ENCODE data around the gene MUC16.
"Not testable (repeated sequence)": the region's sequence is repeated elsewhere in the genome, so short reads cannot be mapped to it uniquely, and the experiment has no call there.

The MUC16 gene

DNA sequence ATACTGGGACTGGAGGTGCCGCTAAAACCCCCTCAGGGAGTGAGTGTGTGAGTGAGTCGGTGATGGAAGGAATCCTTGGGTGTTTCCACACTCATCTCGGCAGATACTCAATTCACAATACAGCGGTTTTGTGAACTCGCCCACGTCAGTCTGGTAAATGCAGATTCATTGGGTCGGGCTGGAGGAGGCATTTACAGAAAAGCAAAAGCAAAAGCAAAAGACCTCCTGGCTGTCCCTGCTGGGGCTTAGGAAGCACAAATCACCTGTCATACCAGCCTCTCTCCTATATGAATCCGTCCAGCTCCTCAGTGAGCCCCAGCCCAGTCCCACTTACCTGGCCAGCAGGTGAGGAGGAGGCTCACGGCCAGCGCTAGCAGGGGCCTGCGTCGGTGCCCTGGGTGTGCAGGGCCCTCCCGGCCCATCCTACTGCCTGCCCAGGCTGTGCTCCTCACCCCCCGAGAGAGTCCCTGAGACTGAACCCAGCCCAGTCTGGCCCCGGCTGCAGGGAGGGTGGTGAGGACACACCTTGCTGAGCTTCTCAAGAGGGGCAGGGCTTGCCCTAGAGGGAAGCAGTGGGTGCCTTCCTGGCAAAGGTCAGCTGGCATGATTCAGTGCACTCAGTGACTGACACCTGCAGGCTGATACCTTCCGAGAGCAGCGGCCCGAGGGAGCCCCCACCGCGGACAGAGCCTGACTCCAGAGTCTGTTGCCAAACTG, at the start of gene MUC16:
MUC16 (minus strand) TSS at position 475 of the 717 bp plus-strand sequence.
- Histone ChIP-seq H3K36me3 (ENCODE audit: control insufficient read depth, low read depth, low read length) (no peaks in the 10 kb centered on the region), H3K4me1 (ENCODE audit: control insufficient read depth, low read depth, low read length) (no peaks in the 10 kb centered on the region), H3K27ac (ENCODE audit: low read length) (no peak within 1 kb of the TSS), H3K27me3 (ENCODE audit: control insufficient read depth, insufficient read depth, low read length) (no peaks in the 10 kb centered on the region), H3K4me3 (ENCODE audit: low read length) (no peak within 1 kb of the TSS), H3K9ac (ENCODE audit: low read length) (no peak within 1 kb of the TSS), H3K9me3 (ENCODE audit: control insufficient read depth, low read depth, low read length) (no peaks in the 10 kb centered on the region)

DNA sequence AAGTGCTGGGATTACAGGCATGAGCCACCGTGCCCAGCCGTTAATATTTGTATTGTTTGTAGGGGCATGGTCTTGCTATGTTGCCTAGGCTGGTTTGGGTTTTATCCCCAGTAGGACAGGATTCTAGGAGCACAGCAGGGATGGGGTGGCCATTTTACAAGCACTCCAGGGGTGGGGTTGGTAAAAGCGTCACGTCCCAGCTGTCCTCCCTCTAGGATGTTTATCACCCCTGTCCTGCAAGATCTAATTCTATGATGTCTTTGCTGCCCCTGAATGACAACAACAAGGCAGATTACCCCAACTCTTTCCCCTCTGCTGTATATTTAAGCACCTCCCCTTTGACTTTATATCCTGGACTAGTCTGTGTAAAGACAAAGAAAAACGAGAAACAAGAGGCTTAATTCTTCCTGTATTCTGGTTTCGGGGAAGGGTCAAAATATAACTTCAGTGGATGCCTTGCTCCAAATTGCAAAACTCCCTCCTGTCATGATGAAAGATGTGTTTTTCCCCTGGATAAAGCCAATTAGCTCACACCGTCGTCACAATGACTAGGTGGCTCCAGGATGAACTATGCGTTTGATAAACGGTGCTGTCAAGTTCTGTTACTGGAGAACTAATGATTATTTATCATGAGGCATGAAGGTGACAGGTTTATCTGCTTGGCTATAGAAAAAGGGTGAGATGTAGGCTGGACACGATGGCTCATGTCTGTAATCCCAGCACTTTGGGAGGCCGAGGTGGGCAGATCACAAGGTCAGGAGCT, 48.9 kb upstream of the MUC16 start:
- Histone ChIP-seq H3K4me3 (ENCODE audit: low read length) (no peak overlapping the region), H3K9me3 (ENCODE audit: control insufficient read depth, low read depth, low read length) (no peaks in the 10 kb centered on the region), H3K36me3 (ENCODE audit: control insufficient read depth, low read depth, low read length) (no peaks in the 10 kb centered on the region), H3K4me1 (ENCODE audit: control insufficient read depth, low read depth, low read length) (peaks cover 11% of the 10 kb centered on the region), H3K27ac (ENCODE audit: low read length) (no peak overlapping the region), H3K9ac (ENCODE audit: low read length) (no peak overlapping the region), H3K27me3 (ENCODE audit: control insufficient read depth, insufficient read depth, low read length) (no peaks in the 10 kb centered on the region)

DNA sequence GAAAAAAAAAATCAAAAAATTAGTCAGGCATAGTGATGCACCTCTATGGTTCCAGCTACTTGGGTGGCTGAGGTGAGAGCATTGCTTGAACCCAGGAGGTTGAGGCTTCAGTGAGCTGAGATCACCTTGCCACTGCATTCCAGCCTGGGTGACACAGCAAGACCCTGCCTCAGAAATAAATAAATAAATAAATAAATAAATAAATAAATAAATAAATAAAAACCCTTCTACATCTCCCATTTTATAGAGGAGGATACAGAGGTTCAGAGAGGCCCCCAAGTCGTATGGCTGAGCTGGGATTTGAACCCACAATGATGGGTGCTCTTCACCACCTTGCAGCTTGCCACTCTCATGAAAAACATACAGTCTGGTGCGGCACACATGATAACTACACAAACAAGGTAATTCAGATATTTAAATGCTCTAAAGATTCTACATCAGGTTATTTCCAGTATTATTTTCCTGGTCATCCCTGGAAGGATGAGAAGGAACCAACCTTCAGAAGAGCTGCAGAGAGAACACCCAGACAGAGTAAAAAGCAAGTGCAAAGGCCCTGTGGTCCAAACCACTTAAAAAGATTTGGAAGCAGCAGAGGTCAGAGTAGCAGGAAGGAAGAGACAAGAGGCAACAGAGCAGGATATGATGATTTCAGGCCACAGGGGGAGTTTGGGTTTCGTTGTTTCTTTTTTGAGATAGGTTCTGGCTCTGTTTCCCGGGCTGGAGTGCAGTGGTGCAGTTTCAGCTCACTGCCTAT, 47.5 kb upstream of the MUC16 start:
- Histone ChIP-seq H3K27ac (ENCODE audit: low read length) (no peak overlapping the region), H3K4me1 (ENCODE audit: control insufficient read depth, low read depth, low read length) (peaks cover 11% of the 10 kb centered on the region), H3K27me3 (ENCODE audit: control insufficient read depth, insufficient read depth, low read length) (no peaks in the 10 kb centered on the region), H3K9me3 (ENCODE audit: control insufficient read depth, low read depth, low read length) (no peaks in the 10 kb centered on the region), H3K4me3 (ENCODE audit: low read length) (no peak overlapping the region), H3K36me3 (ENCODE audit: control insufficient read depth, low read depth, low read length) (no peaks in the 10 kb centered on the region), H3K9ac (ENCODE audit: low read length) (no peak overlapping the region)

GRCh38 chr19:9056131-9056530, 45.9 kb upstream of the MUC16 start:
- not testable (repeated sequence) for H3K27ac ChIP-seq (ENCODE audit: low read length); H3K4me3 ChIP-seq (ENCODE audit: low read length); H3K36me3 ChIP-seq (ENCODE audit: control insufficient read depth, low read depth, low read length); H3K27me3 ChIP-seq (ENCODE audit: control insufficient read depth, insufficient read depth, low read length); H3K9ac ChIP-seq (ENCODE audit: low read length); H3K9me3 ChIP-seq (ENCODE audit: control insufficient read depth, low read depth, low read length)
- peaks cover 11% of the 10 kb centered on the region for H3K4me1 ChIP-seq (ENCODE audit: control insufficient read depth, low read depth, low read length)

DNA sequence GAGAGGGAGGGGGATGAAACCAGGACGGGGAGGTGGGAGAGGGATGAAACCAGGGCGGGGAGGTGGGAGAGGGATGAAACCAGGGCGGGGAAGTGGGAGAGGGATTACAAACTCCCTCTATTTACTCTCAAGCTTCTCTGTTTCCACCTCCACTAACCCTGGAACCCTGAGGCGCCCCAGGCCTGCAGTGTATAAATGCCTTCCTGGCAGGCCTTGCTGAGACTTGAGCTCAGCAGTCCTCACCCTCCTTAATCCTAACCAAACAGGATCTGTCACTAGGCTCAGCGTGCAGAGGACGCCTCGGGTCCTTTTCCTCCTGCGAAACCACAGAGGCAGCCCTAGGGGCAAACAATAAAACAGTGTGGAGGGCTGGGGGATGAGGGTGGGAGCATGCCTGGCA, 44.6 kb upstream of the MUC16 start:
- no peaks in the 10 kb centered on the region for H3K36me3 ChIP-seq (ENCODE audit: control insufficient read depth, low read depth, low read length)
- no peaks in the 10 kb centered on the region for H3K9me3 ChIP-seq (ENCODE audit: control insufficient read depth, low read depth, low read length)
- H3K27ac ChIP-seq (ENCODE audit: low read length), result no peak overlapping the region
- H3K4me1 ChIP-seq (ENCODE audit: control insufficient read depth, low read depth, low read length), result peaks cover 11% of the 10 kb centered on the region
- H3K27me3 ChIP-seq (ENCODE audit: control insufficient read depth, insufficient read depth, low read length), result no peaks in the 10 kb centered on the region
- peak overlapping the region; percentile 19 for H3K4me3 ChIP-seq (ENCODE audit: low read length)
- H3K9ac ChIP-seq (ENCODE audit: low read length), result peak overlapping the region; percentile 2

GRCh38 chr19:9054207-9054606, 44.0 kb upstream of the MUC16 start:
- Histone ChIP-seq H3K9me3 (ENCODE audit: control insufficient read depth, low read depth, low read length) (no peaks in the 10 kb centered on the region), H3K4me3 (ENCODE audit: low read length) (no peak overlapping the region), H3K27me3 (ENCODE audit: control insufficient read depth, insufficient read depth, low read length) (no peaks in the 10 kb centered on the region), H3K27ac (ENCODE audit: low read length) (no peak overlapping the region), H3K9ac (ENCODE audit: low read length) (no peak overlapping the region), H3K36me3 (ENCODE audit: control insufficient read depth, low read depth, low read length) (no peaks in the 10 kb centered on the region), H3K4me1 (ENCODE audit: control insufficient read depth, low read depth, low read length) (peaks cover 11% of the 10 kb centered on the region)

DNA sequence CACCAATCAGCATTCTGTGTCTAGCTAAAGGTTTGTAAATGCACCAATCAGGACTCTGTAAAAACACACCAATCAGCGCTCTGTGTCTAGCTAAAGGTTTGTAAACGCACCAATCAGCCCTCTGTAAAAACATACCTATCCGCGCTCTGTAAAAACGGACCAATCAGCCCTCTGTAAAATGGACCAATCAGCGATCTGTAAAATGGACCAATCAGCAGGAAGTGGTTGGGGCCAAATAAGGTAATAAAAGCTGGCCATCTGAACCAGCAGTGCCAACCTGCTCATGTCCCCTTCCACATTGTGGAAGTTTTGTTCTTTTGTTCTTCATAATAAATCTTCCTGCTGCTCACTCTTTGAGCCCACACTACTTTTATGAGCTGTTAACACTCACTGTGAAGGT, 43.5 kb upstream of the MUC16 start:
- not testable (repeated sequence) for H3K4me3 ChIP-seq (ENCODE audit: low read length); H3K36me3 ChIP-seq (ENCODE audit: control insufficient read depth, low read depth, low read length); H3K27me3 ChIP-seq (ENCODE audit: control insufficient read depth, insufficient read depth, low read length); H3K9ac ChIP-seq (ENCODE audit: low read length); H3K9me3 ChIP-seq (ENCODE audit: control insufficient read depth, low read depth, low read length); H3K27ac ChIP-seq (ENCODE audit: low read length)
- peaks cover 11% of the 10 kb centered on the region for H3K4me1 ChIP-seq (ENCODE audit: control insufficient read depth, low read depth, low read length)

DNA sequence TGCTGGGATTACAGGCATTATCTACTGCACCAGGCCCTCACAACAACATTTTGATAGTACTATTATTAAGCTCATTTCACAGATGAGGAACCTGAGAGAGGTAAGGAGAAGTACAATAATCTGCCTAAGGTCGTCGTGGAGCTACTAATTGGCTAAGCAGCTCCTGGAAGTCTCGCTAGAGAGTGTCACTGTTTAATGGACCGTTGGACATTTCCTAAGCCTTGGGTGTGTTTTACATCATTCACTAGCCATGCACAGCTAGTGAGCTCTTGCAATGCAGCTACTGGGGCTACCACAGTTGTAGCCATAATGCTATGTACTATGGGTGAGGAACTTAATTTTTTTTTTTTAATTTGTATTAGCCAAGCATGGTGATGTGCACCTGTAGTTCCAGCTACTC, 42.7 kb upstream of the MUC16 start:
- Histone ChIP-seq H3K36me3 (ENCODE audit: control insufficient read depth, low read depth, low read length) (no peaks in the 10 kb centered on the region), H3K27ac (ENCODE audit: low read length) (no peak overlapping the region), H3K9me3 (ENCODE audit: control insufficient read depth, low read depth, low read length) (no peaks in the 10 kb centered on the region), H3K4me1 (ENCODE audit: control insufficient read depth, low read depth, low read length) (peaks cover 11% of the 10 kb centered on the region), H3K9ac (ENCODE audit: low read length) (no peak overlapping the region), H3K27me3 (ENCODE audit: control insufficient read depth, insufficient read depth, low read length) (no peaks in the 10 kb centered on the region), H3K4me3 (ENCODE audit: low read length) (no peak overlapping the region)

DNA sequence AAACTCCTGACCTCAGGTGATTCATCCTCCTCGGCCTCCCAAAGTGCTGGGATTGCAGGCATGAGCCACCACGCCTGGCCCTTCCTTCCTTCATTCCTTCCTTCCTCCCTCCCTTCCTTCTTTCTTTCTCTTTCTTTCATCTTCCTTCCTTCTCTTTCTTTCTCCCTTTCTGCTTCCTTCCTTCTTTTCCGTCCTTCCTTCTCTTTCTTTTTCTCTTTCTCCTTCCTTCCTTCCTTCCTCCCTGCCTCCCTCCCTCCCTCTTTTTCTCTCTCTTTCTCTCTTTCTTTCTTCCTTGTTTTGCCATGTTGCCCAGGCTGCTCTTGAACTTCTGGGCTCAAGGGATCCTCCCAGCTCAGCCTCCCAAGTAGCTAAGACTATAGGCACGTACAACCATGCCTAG, 36.5 kb upstream of the MUC16 start:
- H3K27me3 ChIP-seq (ENCODE audit: control insufficient read depth, insufficient read depth, low read length), result no peaks in the 10 kb centered on the region

GRCh38 chr19:9044449-9044848, 34.2 kb upstream of the MUC16 start:
- Histone ChIP-seq H3K36me3 (ENCODE audit: control insufficient read depth, low read depth, low read length) (no peaks in the 10 kb centered on the region), H3K4me3 (ENCODE audit: low read length) (no peak overlapping the region), H3K9ac (ENCODE audit: low read length) (no peak overlapping the region), H3K27ac (ENCODE audit: low read length) (no peak overlapping the region), H3K27me3 (ENCODE audit: control insufficient read depth, insufficient read depth, low read length) (no peaks in the 10 kb centered on the region), H3K9me3 (ENCODE audit: control insufficient read depth, low read depth, low read length) (no peaks in the 10 kb centered on the region), H3K4me1 (ENCODE audit: control insufficient read depth, low read depth, low read length) (no peaks in the 10 kb centered on the region)

More for the DNA sequence above, 36.5 kb upstream of the MUC16 start:
- Histone ChIP-seq H3K9me3 (ENCODE audit: control insufficient read depth, low read depth, low read length) (no peaks in the 10 kb centered on the region), H3K9ac (ENCODE audit: low read length) (no peak overlapping the region), H3K4me1 (ENCODE audit: control insufficient read depth, low read depth, low read length) (no peaks in the 10 kb centered on the region), H3K4me3 (ENCODE audit: low read length) (no peak overlapping the region), H3K36me3 (ENCODE audit: control insufficient read depth, low read depth, low read length) (no peaks in the 10 kb centered on the region), H3K27ac (ENCODE audit: low read length) (no peak overlapping the region)

- no peaks in the 10 kb centered on the region for H3K27me3 ChIP-seq (ENCODE audit: control insufficient read depth, insufficient read depth, low read length)
- no peaks in the 10 kb centered on the region for H3K36me3 ChIP-seq (ENCODE audit: control insufficient read depth, low read depth, low read length)
- H3K4me1 ChIP-seq (ENCODE audit: control insufficient read depth, low read depth, low read length), result no peaks in the 10 kb centered on the region
- no peak overlapping the region for H3K9ac ChIP-seq (ENCODE audit: low read length)
- no peaks in the 10 kb centered on the region for H3K9me3 ChIP-seq (ENCODE audit: control insufficient read depth, low read depth, low read length)
- H3K4me3 ChIP-seq (ENCODE audit: low read length), result no peak overlapping the region
- no peak overlapping the region for H3K27ac ChIP-seq (ENCODE audit: low read length)
Measured at GRCh38 chr19:9043524-9043923, 33.3 kb upstream of the MUC16 start.

Data from iPS-18a (cell line).